ENCODE results near the gene SGPL1. TPM values are rescaled to one million over a fixed set of nuclear protein-coding genes. Genes with fewer than 3 reads are reported as not detected.
A peak's percentile ranks its signal among the peaks of the same experiment; 100 is the strongest.

The SGPL1 gene
- total RNA-seq, 1 donor from 2014 or later, result 45.1 TPM

- DNase-seq, result no peak
These were observed 35.4 kb upstream of the SGPL1 start for GRCh38 chr10:70780370-70780760.

- DNase-seq, result no peak
These were observed 35.0 kb upstream of the SGPL1 start for GRCh38 chr10:70780772-70781171.

- DNase-seq, result no peak
These were observed 34.2 kb upstream of the SGPL1 start for GRCh38 chr10:70781461-70782051.

- no peak for DNase-seq
These were observed 33.5 kb upstream of the SGPL1 start for GRCh38 chr10:70782086-70782745.

GRCh38 chr10:70782746-70783680 is 32.7 kb upstream of the SGPL1 start:
- no peak for DNase-seq

- no peak for DNase-seq
These were observed 31.7 kb upstream of the SGPL1 start for GRCh38 chr10:70784016-70784415.

GRCh38 chr10:70784471-70784870 is 31.3 kb upstream of the SGPL1 start:
- DNase-seq, result no peak

- DNase-seq, result no peak
These were observed 30.6 kb upstream of the SGPL1 start, which contains the start of gene TBATA for GRCh38 chr10:70785190-70785589. Gene TBATA, minus strand, starts transcription at chr10:70785377. Its CDS starts 1,998 bp downstream, at chr10:70783379.

- no peak for DNase-seq
These were observed 28.8 kb upstream of the SGPL1 start for GRCh38 chr10:70786799-70787415.

- no peak for DNase-seq
These were observed 24.2 kb upstream of the SGPL1 start for GRCh38 chr10:70791386-70792039.

- DNase-seq, result no peak
These were observed 20.1 kb upstream of the SGPL1 start for GRCh38 chr10:70795613-70796012.

GRCh38 chr10:70797840-70798239 is 17.9 kb upstream of the SGPL1 start:
- DNase-seq, result no peak

- DNase-seq, result no peak
These were observed 16.6 kb upstream of the SGPL1 start for GRCh38 chr10:70799124-70799523.

- DNase-seq, result no peak
These were observed 13.9 kb upstream of the SGPL1 start for GRCh38 chr10:70801854-70802253.

- peak; percentile 19 for DNase-seq
These were observed 11.8 kb upstream of the SGPL1 start for GRCh38 chr10:70803775-70804420.

GRCh38 chr10:70804421-70804808 is 11.3 kb upstream of the SGPL1 start:
- DNase-seq, result no peak

GRCh38 chr10:70805619-70806215 is 10.0 kb upstream of the SGPL1 start:
- no peak for DNase-seq

GRCh38 chr10:70806841-70807240 is 8.9 kb upstream of the SGPL1 start:
- DNase-seq, result no peak

GRCh38 chr10:70807556-70807955 is 8.2 kb upstream of the SGPL1 start:
- no peak for DNase-seq

- DNase-seq, result no peak
These were observed 6.6 kb upstream of the SGPL1 start for GRCh38 chr10:70809011-70809611.

GRCh38 chr10:70809726-70810125 is 6.0 kb upstream of the SGPL1 start:
- DNase-seq, result no peak
